Testis (tissue), 2 donors: ENCODE results near the gene TMEM267.

Experiments
- CTCF ChIP-seq, 3 experiments: fragments of 450-650 bp in 2 of 3; fragments of 200-600 bp in 1 of 3; sonication (generic) in 1 of 3; IDR thresholded peaks; one replicate each; pipeline ENCODE4 v1.5.1; 2016 to 2019; ENCODE audit warnings: antibody characterized with exemption in 3 of 3, mild to moderate bottlenecking in 2 of 3, moderate library complexity in 1 of 3
- POLR2A ChIP-seq: fragments of 450-650 bp; IDR thresholded peaks from one replicate; pipeline ENCODE4 v1.6.1; 2017; ENCODE audit warnings: antibody characterized with exemption, mild to moderate bottlenecking, moderate library complexity

- TF ChIP-seq POLR2A (no peak), CTCF (IDR thresholded peaks at IDR 0.05) (no peak)
These were observed 7.7 kb upstream of the TMEM267 start for GRCh38 chr5:43491326-43491725.
